ENCODE results near the gene PLD2.
"Not testable (repeated sequence)": the region's sequence is repeated elsewhere in the genome, so short reads cannot be mapped to it uniquely, and the experiment has no call there.

DNA sequence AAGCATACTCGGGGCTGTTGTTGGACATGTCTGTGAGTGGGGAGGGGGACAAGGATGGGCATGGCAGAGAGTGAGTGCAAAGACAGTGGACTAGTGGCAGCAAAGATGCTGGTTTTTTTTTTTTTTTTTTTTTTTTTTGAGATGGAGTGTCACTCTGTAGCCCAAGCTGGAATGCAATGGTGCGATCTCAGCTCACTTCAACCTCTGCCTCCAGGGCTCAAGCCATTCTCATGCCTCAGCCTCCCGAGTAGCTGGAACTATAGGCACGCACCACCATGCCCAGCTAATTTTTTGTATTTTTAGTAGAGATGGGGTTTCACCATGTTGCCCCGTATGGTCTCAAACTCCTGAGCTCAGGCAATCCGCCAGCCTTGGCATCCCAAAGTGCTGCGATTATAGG is 50.4 kb downstream of the PLD2 start:
- not testable (repeated sequence) for TF ChIP-seq POLR2AphosphoS5 (IDR thresholded peaks at IDR 0.05; ENCODE audit: low read depth, low read length); POLR2A (IDR thresholded peaks at IDR 0.05; ENCODE audit: low read depth, low read length); TAF1 (IDR thresholded peaks at IDR 0.05; ENCODE audit: borderline replicate concordance, low read depth, low read length)
